NCI-H1105 (cell line): ENCODE data around the gene KANSL1.
"Not testable (repeated sequence)": the region's sequence is repeated elsewhere in the genome, so short reads cannot be mapped to it uniquely, and the experiment has no call there.

ENCODE experiments used
- DNase-seq: peaks from one replicate; lab custom pipeline; 2025; lab: John Stamatoyannopoulos, UW

The KANSL1 gene

GRCh38 chr17:46138473-46138872, 54.8 kb downstream of the KANSL1 start:
- no peak for DNase-seq

- DNase-seq: no peak
Observed at GRCh38 chr17:46136820-46137219, 56.4 kb downstream of the KANSL1 start.

- DNase-seq: no peak
Observed at GRCh38 chr17:46135879-46136563, 57.2 kb downstream of the KANSL1 start.

- no peak for DNase-seq
Observed at GRCh38 chr17:46135126-46135812, 58.0 kb downstream of the KANSL1 start.

- DNase-seq: no peak
Observed at GRCh38 chr17:46129302-46129701, 63.9 kb downstream of the KANSL1 start.

- DNase-seq: no peak
Observed at GRCh38 chr17:46128453-46128852, 64.8 kb downstream of the KANSL1 start.

- no peak for DNase-seq
Observed at GRCh38 chr17:46127524-46127923, 65.7 kb downstream of the KANSL1 start.

GRCh38 chr17:46126840-46127239, 66.4 kb downstream of the KANSL1 start:
- DNase-seq: no peak

- no peak for DNase-seq
Observed at GRCh38 chr17:46125831-46126230, 67.4 kb downstream of the KANSL1 start.

- DNase-seq: no peak
Observed at GRCh38 chr17:46124695-46125592, 68.3 kb downstream of the KANSL1 start.

GRCh38 chr17:46123607-46124006, 69.6 kb downstream of the KANSL1 start:
- DNase-seq: no peak

GRCh38 chr17:46122486-46122871, 70.8 kb downstream of the KANSL1 start:
- DNase-seq: no peak

GRCh38 chr17:46121841-46122485, 71.3 kb downstream of the KANSL1 start:
- DNase-seq: no peak

- DNase-seq: no peak
Observed at GRCh38 chr17:46121165-46121764, 72.0 kb downstream of the KANSL1 start.

GRCh38 chr17:46120537-46120936, 72.7 kb downstream of the KANSL1 start:
- DNase-seq: no peak

GRCh38 chr17:46120078-46120477, 73.2 kb downstream of the KANSL1 start:
- DNase-seq: no peak

- no peak for DNase-seq
Observed at GRCh38 chr17:46118964-46119363, 74.3 kb downstream of the KANSL1 start.

GRCh38 chr17:46117850-46118696, 75.2 kb downstream of the KANSL1 start:
- DNase-seq: no peak

GRCh38 chr17:46117117-46117516, 76.1 kb downstream of the KANSL1 start:
- DNase-seq: no peak

- DNase-seq: no peak
Observed at GRCh38 chr17:46115699-46116098, 77.5 kb downstream of the KANSL1 start.

- DNase-seq: not testable (repeated sequence)
Observed at GRCh38 chr17:46111236-46111635, 82.0 kb downstream of the KANSL1 start.
